HG02642 (cell line): ENCODE measurements around the gene DUOX2.
"Not testable (repeated sequence)": the region's sequence is repeated elsewhere in the genome, so short reads cannot be mapped to it uniquely, and the experiment has no call there.

Experiments used
- ATAC-seq: cut with Tn5 transposase; IDR thresholded peaks from one replicate; pipeline ENCODE4 v1.9.1; 2021; ENCODE audit warnings: mild to moderate bottlenecking; ENCODE audit not compliant: unreplicated experiment, poor library complexity

Gene DUOX2

GRCh38 chr15:45079201-45079600, 34.8 kb downstream of the DUOX2 start:
- not testable (repeated sequence) for ATAC-seq

GRCh38 chr15:45077391-45077790, 36.6 kb downstream of the DUOX2 start:
- not testable (repeated sequence) for ATAC-seq

GRCh38 chr15:45075440-45076320, 38.3 kb downstream of the DUOX2 start:
- not testable (repeated sequence) for ATAC-seq

GRCh38 chr15:45073602-45074001, 40.4 kb downstream of the DUOX2 start:
- ATAC-seq, result not testable (repeated sequence)

- not testable (repeated sequence) for ATAC-seq
Measured at GRCh38 chr15:45069942-45070360, 44.0 kb downstream of the DUOX2 start.

- ATAC-seq, result no peak
Measured at GRCh38 chr15:45064386-45064785, 49.6 kb downstream of the DUOX2 start.

GRCh38 chr15:45062301-45062700, 51.7 kb downstream of the DUOX2 start:
- ATAC-seq, result not testable (repeated sequence)

- not testable (repeated sequence) for ATAC-seq
Measured at GRCh38 chr15:45058690-45059675, 55.0 kb downstream of the DUOX2 start.

- not testable (repeated sequence) for ATAC-seq
Measured at GRCh38 chr15:45052676-45053075, 61.3 kb downstream of the DUOX2 start.

GRCh38 chr15:45050587-45050986, 63.4 kb downstream of the DUOX2 start:
- ATAC-seq, result no peak

- ATAC-seq, result peak; percentile 72
Measured at GRCh38 chr15:45048794-45049631, 65.0 kb downstream of the DUOX2 start.

- peak; percentile 2 for ATAC-seq
Measured at GRCh38 chr15:45048449-45048793, 65.6 kb downstream of the DUOX2 start.

- ATAC-seq, result not testable (repeated sequence)
Measured at GRCh38 chr15:45044270-45044669, 69.7 kb downstream of the DUOX2 start.

GRCh38 chr15:45042859-45043258, 71.1 kb downstream of the DUOX2 start:
- ATAC-seq, result not testable (repeated sequence)
